NCI-H526 treated with DMSO at 0.1 percent for 48 hours (cell line): ENCODE data around the gene DARS1.

ENCODE experiments used
- DNase-seq: peaks from one replicate; lab custom pipeline; 2025; lab: John Stamatoyannopoulos, UW

Gene DARS1

DNA sequence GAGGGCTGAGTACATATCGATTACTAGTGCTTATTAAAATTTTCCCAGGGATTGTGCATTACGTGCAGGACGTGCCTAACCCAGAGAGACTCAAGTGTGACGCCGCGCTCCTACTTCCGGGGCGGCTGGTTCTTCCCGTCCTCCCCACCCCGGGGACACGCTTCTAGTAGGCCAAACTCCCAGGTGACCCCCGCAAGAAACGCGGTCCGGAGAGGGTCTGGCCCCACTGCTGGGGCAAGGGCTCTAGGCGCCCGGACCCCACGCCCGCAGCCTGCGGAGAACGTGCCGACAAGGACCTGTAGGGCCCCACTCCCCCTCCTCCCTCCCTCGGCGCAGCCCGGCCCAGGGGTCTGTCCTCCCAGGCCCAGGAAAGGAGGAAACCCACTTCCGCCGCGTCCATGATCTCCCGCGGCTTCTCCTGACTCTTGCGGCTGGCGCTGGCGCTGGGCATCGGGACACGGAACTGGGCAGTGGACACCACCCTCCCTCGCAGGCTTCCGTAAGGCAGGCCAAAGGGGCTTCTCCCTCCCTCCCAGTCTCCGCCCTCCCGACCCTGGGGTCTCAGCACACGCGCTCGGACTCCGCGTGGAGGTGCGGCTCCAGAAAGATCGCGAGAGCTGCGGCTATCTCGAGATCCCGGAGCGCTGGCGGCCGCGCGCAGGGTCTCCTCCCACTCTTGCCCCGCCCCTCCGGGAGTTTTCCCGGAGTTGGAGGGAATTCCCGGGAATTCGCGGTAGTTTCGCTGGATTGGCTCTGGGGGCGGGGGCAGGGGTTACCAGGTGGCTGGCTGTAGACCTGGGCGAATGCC is at the start of gene DARS1:
DARS1 (minus strand) TSS at position 609 of the 808 bp plus-strand sequence; CDS start at position 451, 158 bp downstream.
- DNase-seq: peak; percentile 87

DNA sequence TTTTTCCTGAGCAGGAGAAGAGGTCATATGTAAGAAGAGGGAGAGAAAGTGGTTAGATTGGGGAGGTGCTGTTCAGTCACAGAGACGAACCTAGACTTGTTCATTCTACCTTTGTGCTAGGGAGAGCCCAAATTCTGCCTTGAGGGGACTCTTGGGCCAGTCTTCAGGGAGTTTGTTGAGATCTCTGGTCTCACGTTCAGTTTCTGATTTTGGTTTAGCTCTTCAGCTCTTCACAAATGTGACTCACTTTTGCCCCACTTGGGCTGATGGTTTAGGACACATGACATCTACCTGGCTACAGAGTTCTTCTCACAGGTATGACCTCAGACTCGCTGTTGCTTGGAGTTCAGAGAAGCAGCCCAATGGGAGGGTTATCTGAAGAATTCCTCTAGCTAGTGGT is 49.2 kb upstream of the DARS1 start:
- no peak for DNase-seq

DNA sequence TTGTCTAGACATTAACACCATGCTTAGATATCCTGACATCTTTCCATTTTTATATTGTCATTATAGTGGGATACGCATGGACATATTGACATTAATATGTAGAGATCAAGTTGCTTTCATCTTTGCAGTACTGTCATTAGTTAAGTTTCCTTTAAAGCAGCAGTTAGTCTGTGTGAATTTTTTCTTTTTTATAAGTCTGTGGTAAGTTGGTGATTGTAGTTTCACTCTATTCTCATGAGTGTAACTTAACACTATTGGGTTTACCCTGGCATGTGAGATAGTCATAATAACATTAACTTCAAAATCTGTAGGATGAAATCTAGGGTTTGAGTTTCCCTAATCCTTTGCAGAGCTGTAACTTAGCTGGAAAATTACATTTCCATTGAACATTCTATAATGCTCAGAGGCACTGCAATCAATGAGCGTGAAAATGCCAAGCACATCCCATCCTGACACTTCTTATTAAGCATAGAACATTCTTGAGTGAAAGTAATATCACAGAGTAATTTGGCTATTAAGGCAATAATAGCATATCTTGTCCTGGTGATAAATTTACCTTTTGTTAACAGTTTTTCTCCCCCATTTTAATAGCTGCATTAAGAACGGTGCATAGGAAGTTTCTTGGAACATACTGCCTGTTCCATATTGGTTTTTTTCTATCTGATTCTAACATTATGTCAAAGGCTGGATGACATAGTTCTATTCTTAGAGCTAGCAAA is 47.5 kb upstream of the DARS1 start:
- no peak for DNase-seq

DNA sequence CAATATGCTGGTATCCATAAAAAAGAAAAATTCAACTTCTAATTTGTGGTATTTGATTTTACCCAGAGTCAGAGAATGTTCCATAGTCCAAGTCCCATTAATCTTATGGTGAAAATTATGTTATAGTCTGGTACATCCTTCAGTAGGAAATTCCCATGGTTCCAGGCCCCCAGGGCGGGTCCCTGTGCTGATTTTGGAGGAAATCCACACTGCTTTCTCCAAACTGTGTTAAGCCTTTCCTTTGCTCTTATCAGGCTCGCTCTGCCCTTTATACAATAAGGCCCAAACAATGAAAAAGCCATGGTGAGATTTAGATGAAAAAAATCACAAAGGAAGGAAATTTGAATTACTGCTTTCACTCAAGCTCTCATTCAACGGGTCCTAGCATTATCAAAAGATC is 46.8 kb upstream of the DARS1 start:
- DNase-seq: no peak

DNA sequence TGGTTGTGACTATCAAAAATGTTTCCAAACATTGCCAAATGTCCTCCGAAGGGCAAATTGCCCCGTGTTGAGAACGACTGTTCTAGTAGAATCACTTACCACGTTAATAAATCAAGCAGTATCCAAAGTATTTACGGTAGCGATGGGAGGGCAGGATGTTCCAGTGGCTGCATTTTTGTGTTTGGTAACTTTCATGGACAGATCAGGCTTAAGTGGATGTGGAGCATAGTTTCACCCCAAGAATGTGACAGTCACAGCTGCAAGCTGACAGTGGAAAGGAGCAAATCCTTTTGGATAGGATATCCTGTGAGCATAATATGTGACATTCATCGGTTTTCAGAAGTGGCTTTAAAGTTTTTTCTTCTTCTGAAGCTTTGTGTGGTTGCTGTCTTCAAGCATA is 46.3 kb upstream of the DARS1 start:
- DNase-seq: no peak

DNA sequence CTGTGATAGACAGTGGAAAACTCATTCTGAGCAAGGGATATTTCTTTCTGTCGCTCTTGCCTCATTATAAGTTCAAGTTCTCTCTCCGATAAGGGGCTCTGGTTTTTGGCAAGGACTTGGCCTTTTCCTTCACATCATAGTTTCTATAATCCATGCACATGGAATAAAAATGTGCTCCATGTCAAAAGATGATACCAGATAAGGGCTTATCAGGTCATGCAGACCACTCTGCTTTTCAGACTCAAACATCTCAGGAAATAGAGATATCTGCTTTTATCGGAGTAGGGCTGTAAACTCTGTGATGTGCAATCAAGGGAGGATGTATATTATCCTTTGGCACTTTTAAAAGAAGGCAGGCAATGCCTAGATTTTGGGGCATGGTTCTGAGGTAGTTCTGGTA is 45.0 kb upstream of the DARS1 start:
- DNase-seq: no peak

DNA sequence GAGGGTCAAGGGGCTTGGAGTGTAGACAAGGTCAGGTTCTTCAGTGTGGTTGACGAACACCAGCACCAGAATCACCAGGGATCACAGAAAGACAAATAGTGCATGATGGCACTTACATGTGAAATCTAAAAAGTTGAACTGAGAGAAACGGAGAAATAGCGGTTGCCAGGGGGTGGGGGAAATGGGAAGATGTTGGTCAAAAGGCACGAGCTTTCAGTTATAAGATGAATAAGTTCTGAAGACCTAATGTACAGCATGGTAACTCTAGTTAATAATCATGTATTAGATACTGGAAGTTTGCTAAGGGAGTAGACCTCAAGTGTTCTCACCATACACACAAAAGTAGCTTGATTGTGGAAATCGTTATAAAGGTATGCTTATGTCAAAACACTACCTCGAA is 43.7 kb upstream of the DARS1 start:
- no peak for DNase-seq

DNA sequence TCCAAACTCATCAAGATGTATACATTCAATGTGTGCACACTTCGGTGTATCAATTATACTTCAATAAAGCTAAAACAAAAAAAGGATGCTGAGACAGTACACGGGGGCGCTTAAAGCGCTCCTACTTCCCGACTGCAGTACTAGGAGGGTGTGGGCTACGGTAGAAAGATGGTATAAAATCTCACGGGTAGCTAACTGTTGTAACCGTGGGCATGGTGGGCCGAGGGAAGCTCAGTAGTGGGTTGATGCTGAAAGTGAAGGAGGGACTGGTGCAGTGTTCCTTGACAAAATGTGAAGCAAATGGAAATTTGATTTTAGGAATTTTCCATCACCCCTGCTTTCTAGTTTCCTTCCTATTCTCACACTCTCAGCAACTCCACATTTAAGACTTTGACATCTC is 42.6 kb upstream of the DARS1 start:
- DNase-seq: no peak

DNA sequence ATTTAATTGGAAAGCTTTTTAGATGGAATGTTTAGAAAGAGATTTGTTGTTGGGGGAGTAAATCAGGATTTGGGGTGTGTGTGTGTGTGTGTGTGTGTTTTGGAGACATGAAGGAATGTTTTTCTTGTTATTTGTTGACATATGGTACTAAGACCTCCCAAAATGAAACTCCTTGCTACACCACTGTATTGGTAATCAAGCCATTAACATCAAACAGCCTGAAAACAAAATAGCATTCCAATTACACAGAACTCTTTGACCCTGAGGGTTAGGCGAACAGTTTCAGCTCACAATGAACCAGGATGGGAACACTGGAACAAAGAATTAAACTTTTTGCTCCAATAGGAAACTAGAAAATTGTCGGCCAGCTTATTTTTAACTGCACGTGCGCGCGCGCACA is 41.7 kb upstream of the DARS1 start:
- DNase-seq: no peak

DNA sequence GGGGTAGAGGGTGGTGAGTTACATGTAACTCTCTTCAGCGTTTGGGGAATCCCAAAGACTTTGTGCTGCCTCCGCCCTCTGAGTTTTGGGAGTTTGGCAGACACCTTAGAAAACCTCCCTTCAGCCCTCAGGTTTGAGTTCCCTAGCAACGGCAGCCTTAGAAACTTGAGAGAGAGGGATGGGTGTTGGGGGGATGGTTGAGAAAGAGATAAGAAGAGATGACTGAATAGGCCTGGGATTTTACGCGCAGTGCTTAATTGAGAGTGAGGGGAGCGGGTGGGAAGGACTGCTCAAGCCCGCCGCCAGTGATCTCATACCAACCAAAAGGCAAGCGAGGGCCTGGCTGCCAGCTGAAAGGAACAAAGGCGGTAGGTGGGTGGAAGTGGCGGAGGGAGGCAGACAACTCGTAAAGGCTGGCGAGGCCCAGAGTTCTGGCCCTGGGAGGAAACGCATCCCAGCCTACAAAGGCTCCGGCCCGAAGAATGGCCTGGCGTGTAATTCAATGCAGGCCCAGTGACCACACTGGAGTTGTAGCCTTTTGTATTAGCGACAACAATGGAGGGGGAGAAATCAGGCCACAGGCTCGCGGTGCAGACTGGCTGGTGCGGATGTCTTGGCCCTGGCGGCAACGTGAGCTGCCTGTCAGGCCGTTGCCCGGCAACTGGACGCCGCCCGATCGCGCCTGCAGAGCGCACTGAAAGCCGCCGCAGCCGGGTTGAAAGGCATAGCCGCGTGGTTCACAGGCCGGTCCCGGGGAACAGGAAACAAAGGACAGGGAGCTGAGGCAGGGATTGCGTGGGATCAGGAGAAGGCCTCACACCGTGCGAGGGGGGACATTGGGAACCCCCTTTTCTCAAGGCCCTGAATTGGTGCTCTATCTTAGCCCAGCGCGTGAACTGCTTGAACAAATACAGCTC is 39.9 kb upstream of the DARS1 start:
- DNase-seq: peak; percentile 68

DNA sequence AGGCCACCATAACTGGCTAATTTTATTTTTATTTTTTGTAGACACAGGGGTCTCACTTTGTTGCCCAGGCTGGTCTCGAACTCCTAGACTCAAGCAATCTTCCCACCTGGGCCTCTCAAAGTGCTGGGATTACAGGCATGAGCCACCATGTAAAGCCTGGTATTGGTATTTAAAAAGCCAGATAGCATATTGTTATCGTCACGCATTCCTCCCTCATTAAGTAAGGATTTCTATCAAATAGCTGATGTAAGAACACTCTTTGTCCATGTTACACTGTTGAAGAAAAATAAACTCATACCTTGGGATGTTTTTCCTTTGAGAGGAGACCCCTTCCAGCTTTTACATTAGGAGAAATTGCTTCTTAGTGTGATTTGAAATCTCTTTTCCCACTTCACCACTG is 39.2 kb upstream of the DARS1 start:
- no peak for DNase-seq

DNA sequence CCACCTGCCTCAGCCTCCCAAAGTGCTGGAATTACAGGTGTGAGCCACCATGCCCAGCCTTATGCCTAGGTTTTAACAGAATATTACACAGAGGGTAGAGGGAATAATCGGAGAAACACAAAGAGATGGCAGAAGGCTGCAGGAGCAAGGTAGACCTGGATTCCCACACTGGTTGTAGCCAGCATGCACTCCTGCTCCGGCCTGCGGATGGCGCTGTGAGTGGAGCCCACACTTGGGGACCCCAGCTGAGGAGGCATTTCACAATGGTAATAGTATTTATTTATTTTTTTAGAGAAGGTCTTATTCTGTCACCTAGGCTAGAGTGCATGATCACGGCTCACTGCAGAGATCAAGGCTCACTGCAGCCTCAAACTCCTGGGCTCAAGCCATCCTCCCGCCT is 38.8 kb upstream of the DARS1 start:
- DNase-seq: no peak

DNA sequence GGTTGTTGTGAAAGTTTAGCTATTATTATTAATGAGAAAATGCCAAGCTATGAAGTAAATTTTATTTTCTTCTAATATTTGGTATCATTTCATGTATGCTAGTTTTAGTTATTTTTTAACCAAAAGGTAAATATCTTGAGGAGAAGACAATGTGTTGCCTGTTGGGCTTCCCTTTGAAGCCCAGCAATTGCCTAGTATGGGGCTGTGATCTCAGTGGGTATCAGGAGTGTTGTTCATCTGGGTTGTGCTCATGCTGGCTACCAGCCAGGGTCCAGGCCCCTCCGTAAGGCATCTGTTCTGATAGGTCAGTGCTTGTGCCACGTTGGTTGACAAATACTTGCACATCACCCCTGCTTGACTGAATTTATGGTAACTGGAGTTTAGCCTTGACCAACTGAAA is 38.0 kb upstream of the DARS1 start:
- no peak for DNase-seq

DNA sequence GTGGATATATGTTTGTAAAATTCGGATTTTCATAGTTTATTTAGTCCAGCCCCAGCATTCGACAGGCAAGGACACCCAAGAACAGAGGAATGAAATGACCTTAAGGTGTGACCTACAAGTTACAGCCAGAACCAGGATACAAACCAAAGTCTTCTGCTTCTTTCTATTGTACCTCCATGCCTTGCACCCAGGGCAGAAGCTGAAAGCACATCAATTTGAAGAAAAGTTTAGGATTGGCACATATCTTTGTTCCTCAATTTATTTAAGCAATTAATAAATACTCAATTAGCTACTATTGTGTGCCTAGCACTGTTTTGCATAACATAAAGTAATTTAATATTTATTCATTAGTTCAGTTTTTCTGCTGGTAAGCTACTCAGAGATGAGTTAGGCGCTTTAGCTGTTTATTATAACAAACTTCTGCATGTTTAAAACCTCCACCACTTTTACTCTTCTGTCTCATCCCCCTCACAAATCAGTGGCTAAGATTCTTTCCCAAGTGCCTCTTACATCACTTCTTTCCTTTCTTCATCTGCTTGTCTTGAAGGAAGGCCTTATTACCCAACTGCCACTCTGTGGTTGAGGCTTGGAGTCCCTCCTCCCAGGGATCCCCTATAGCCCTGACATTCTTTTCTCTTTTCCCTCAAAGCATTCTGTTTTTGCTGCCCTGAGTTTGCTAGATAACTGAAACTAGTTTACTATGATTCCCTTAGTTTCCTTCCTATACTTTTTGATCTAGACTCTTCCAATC is 37.1 kb upstream of the DARS1 start:
- no peak for DNase-seq

DNA sequence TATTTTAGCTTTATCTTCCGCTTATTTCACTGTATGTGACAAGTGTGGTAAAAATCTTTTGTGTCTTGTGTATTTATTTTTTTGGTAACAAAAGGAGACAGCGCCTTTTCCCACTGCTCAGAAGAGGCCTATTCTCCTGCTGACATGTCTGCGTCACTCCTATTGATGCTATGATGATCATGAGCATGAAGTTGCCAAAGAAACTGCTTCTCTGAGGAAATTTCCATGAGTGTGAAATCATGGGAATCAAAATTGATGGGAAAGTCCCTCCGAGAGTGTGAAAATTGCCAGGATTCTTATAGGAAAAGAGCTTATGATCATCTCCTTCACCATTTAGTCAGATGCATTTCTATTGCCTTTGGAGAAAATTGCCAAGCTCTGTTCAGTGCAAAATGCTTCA is 36.5 kb upstream of the DARS1 start:
- no peak for DNase-seq

DNA sequence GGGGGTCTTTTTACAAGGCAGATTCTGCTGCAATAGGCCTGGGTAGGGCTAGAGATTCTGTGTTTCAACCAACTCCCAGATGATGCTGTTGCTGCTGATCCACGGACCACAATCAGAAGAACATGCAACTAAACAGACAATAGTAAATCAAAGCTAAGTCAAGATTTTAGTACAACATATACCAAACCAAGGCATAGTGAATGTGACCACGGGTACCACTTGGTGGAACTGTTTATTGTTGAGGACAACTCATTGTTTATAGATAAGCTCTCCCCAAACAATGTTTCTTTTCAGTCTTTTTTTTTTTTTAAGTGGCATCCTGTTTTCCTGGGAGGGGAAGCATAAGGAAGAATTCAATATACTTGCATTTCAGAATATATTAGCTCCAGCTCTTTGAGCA is 36.0 kb upstream of the DARS1 start:
- no peak for DNase-seq

DNA sequence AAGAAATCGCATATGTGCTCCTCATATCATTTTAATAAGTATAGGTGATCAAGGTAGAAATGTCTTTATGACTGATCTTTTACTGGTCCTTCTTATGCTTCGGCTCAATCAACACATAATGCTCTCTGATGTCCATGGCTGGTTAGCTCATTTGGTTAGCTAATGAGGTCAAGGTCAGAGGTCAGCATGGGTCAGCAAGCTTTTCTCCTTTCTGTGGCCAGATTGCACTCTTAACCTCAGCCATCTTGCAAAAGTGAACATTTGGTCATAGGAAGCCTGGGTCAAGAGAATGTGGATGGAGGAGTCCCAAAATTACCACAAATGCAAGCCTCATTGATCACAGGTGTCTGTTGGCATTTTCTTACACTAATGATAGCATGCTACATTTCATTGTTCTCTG is 35.4 kb upstream of the DARS1 start:
- DNase-seq: no peak

DNA sequence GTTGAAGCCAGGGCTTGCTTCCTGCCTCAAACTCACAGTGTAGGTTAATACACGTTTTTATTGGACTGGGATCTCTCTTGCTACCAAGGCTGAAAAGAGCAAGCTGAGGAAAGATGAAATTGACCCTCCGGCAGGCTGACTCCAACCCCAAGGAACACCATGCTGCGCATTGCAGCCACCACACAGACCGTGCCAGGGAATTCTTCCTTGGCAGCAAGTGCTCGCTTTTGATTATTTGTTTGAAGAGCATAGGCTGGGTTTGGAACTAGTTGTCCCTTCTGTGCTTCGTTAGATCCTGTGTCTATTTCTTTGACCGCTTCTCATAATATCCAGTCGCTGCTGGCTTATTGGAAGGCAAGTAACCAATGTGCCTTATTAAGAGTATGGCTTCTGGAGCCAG is 34.4 kb upstream of the DARS1 start:
- DNase-seq: no peak

DNA sequence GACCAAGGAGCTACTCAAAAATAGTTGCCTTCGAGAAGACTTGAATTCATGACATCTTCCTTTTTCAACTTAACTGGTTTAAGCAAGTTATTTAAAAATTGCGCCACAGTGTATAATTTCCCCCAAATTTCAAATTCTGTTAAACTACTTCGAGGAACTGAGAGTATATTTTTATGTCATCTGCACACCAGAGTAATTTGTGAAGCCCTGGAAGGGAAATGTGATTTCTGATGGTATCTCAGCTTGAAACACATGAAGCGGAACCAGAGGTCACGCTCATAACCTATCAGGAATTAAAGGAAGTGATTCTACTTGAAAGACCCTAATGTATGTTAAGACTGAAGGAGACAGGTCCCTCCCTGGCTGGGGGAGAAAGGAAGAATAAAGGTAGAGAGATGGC is 33.9 kb upstream of the DARS1 start:
- no peak for DNase-seq

DNA sequence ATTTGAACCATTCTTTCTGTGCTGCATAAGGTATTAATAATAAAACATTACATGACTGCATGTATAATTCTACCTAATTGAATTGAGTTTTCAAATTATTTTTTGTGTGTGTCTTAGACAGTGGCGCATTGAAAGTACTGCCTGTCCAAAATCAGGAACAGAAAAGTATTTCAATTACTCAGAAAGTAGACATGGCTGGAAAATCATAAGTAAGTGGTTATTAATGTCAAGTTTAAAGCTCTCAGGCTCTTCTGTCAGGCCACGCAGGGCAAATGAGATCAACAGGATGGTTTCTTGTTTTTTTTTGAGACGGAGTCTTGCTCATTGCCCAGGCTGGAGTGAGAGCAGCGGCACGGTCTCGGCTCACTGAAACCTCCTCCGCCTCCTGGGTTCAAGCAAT is 32.4 kb upstream of the DARS1 start:
- no peak for DNase-seq

DNA sequence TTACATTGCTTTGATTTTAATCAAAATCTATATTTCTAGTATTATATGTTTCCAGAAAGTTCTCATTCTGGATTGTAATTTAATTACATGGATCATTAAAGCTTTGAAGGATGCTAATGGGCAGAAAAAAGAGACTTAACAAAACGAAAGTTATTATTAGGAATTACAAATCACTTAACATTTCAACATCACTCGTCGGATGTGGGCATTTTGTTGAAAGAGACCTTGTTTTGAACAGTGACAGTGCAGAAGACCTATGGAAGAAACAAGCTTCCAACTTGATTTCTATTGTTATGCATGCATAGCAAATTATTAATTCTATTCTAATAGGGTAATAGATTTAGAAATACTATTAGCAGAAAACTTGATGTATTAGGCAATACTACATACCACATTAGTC is 31.4 kb upstream of the DARS1 start:
- DNase-seq: no peak

DNA sequence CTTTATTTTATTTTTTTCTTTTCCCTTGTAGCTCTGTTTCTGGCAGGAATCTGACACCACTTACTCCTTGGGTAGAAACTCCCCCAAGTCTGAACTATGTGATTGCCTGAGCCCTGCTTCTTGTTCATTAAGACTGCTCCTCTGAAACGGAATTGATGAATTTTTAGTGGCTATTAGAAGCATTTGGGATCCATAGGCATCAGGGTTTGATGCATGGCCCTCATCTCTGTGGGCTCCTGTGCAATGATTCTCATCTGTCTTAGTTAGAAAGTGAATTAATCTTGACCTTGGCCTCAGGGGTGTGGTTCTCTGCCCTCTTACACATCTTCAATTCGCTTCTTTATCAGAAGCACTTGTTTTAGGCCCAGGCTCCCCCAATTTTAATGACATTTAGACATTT is 31.0 kb upstream of the DARS1 start:
- DNase-seq: no peak
